ENCODE data around the gene SIGLEC10. TPM values are rescaled to one million over a fixed set of nuclear protein-coding genes. Genes with fewer than 3 reads are reported as not detected.

Gene SIGLEC10, protein sequence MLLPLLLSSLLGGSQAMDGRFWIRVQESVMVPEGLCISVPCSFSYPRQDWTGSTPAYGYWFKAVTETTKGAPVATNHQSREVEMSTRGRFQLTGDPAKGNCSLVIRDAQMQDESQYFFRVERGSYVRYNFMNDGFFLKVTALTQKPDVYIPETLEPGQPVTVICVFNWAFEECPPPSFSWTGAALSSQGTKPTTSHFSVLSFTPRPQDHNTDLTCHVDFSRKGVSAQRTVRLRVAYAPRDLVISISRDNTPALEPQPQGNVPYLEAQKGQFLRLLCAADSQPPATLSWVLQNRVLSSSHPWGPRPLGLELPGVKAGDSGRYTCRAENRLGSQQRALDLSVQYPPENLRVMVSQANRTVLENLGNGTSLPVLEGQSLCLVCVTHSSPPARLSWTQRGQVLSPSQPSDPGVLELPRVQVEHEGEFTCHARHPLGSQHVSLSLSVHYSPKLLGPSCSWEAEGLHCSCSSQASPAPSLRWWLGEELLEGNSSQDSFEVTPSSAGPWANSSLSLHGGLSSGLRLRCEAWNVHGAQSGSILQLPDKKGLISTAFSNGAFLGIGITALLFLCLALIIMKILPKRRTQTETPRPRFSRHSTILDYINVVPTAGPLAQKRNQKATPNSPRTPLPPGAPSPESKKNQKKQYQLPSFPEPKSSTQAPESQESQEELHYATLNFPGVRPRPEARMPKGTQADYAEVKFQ
- total RNA-seq (2014; rRNA removed; shearing (Covaris generic)) = not detected in 2 replicates

GRCh38 chr19:51417107-51417809, at the start of gene SIGLEC10:
Gene SIGLEC10, minus strand, starts transcription at chr19:51417642. Its CDS starts 61 bp downstream, at chr19:51417581.

GRCh38 chr19:51458051-51458645, 40.7 kb upstream of the SIGLEC10 start, which contains the start of gene SIGLEC8:
Gene SIGLEC8, minus strand, starts transcription at chr19:51458454. Its CDS starts 67 bp downstream, at chr19:51458387.

GRCh38 chr19:51387924-51388389, 29.5 kb downstream of the SIGLEC10 start, which contains the start of gene LIM2:
Gene LIM2, minus strand, starts transcription at chr19:51387974. Its CDS starts 531 bp downstream, at chr19:51387443.

DNA sequence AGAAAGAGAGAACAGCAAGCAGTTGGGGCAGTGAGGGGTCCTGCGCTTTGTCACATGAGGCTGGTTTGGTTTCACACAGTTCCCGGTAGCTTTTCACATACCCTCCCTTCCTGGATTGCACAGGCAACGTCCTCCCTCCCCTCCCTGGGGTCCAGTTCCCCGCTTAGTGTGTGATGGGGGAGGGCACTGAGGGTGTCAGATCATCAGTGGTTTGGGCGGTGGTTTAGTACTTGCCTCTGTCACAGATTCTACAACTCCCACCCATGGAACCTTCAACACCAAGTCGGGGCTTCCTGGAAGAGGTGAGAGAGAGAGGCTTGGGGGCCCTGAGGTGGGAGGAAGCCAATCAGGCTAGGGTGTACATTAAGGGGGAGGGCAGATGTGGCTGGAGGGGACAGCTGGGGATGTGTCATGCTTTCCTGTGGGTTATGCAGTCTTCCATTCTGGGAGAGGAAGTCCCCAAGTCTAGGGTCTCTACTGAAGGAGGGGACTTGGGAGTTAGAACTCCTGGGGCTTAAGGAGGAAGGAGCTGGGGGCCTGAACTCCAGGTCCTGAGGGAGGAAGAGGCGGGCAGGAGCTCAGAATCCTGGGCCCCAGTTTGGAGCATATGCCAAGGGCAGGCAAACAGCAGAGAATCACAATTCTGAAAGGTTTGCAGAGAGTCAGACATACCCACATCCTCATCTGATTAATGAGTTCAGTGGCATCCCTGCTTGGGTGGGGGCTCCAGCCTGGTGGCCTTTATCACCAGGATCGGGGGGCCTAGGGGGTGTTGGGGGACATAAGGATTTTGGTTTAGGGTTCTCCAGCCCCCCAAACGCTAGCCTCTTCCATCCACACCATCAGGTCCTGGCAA, 44.6 kb downstream of the SIGLEC10 start, which contains the start of gene NKG7:
Gene NKG7 (minus strand): TSS at position 6 of the 856 bp plus-strand sequence. CDS start 119 bp downstream, outside the sequence.

DNA sequence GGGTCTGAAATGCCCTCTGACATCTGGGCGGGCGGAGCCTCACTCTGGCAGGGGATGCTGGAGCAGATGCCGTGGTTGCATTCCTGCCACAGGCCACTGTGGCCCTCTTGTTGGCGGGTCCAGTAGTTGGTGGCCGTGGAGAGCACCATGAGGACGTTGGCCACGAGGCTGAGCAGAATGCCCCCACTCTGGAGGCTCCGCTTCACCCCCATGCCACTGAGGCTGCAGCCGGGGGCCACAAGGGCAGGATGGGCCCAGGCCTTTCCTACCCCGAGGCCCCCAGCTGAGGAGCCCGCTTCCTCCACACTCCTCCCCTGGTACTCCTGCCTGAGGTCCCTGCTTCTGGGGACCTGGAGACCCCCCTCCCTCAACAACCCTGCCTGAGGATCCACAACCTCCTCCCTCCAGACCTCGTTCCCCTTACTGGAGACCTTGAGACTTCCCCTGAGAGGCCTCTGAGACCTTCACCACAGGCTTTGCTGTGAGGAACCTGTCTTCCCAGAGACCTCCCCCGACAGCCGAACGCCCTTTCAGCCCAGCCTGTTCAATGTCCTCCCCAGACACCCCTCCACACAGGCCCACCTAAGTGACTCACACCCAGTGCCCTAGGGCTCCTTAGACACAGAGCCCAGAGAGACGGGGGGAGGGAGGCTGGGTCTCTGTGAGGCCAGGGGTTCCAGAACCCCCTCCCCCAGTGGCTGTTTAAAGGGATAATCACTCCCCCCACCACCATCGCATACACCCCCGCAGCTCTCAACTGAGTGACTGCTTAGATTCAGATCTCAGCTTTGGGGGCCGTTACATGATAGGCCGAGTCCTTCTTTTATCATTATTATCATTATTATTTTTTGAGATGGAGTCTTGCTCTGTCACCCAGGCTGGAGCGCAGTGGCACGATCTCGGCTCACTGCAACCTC, 48.8 kb downstream of the SIGLEC10 start, which contains the start of gene CLDND2:
Gene CLDND2 (minus strand): TSS at position 638 of the 917 bp plus-strand sequence. CDS start 426 bp downstream, at position 212.

GRCh38 chr19:51365965-51366388, 51.5 kb downstream of the SIGLEC10 start, which contains the start of gene ETFB:
Gene ETFB, minus strand, starts transcription at chr19:51366388. Its CDS starts 62 bp downstream, at chr19:51366326.

Small RNA genes lying within 50 kb of the gene (small RNA-seq; reads per million reads assigned to genes)
- gene AC020914.5 = not detected

Other genes with a start within 250 kb of the SIGLEC10 start
- 3.1 and 4.5 TPM in 2 replicates for gene CD33, start 192.6 kb downstream of the SIGLEC10 start, total RNA-seq (2014; rRNA removed; shearing (Covaris generic))
- 0.32 TPM in 1 of 2 replicates, not detected in the other for gene SIGLECL1, start 166.6 kb downstream of the SIGLEC10 start, total RNA-seq (2014; rRNA removed; shearing (Covaris generic))
- gene IGLON5, start 106.0 kb downstream of the SIGLEC10 start, total RNA-seq (2014; rRNA removed; shearing (Covaris generic)) = not detected in 2 replicates
- gene VSIG10L, start 75.5 kb downstream of the SIGLEC10 start, total RNA-seq (2014; rRNA removed; shearing (Covaris generic)) = 1.1 and 1.4 TPM in 2 replicates
- gene ETFB, start 51.3 kb downstream of the SIGLEC10 start, total RNA-seq (2014; rRNA removed; shearing (Covaris generic)) = 338 and 353 TPM in 2 replicates
- 0.64 TPM in 1 of 2 replicates, not detected in the other for gene CLDND2, start 48.6 kb downstream of the SIGLEC10 start, total RNA-seq (2014; rRNA removed; shearing (Covaris generic))
- not detected in 2 replicates for gene NKG7, start 45.0 kb downstream of the SIGLEC10 start, total RNA-seq (2014; rRNA removed; shearing (Covaris generic))
- not detected in 2 replicates for gene LIM2, start 29.7 kb downstream of the SIGLEC10 start, total RNA-seq (2014; rRNA removed; shearing (Covaris generic))
- not detected in 2 replicates for gene C19orf84, start 27.1 kb downstream of the SIGLEC10 start, total RNA-seq (2014; rRNA removed; shearing (Covaris generic))
- gene SIGLEC8, start 40.8 kb upstream of the SIGLEC10 start, total RNA-seq (2014; rRNA removed; shearing (Covaris generic)) = not detected in 2 replicates
- gene CEACAM18, start 60.9 kb upstream of the SIGLEC10 start, total RNA-seq (2014; rRNA removed; shearing (Covaris generic)) = not detected in 2 replicates
- gene SIGLEC12, start 84.2 kb upstream of the SIGLEC10 start, total RNA-seq (2014; rRNA removed; shearing (Covaris generic)) = not detected in 2 replicates
- gene SIGLEC6, start 114.0 kb upstream of the SIGLEC10 start, total RNA-seq (2014; rRNA removed; shearing (Covaris generic)) = not detected in 2 replicates
- gene ZNF175, start 153.6 kb upstream of the SIGLEC10 start, total RNA-seq (2014; rRNA removed; shearing (Covaris generic)) = 2.3 and 3.4 TPM in 2 replicates
- not detected in 2 replicates for gene SIGLEC5, start 212.8 kb upstream of the SIGLEC10 start, total RNA-seq (2014; rRNA removed; shearing (Covaris generic))
- gene SIGLEC14, start 229.2 kb upstream of the SIGLEC10 start, total RNA-seq (2014; rRNA removed; shearing (Covaris generic)) = not detected in 2 replicates

Measured in A375 (cell line).